Subcutaneous abdominal adipose tissue (tissue), 5 donors: ENCODE measurements around the gene ENTPD2.

Source experiments
- H3K27ac ChIP-seq: one replicate; pipeline ENCODE4 v1.7.0; 2013; ENCODE audit warnings: low read depth, mild to moderate bottlenecking, inconsistent platforms, low read length, moderate library complexity
- H3K27me3 ChIP-seq, 5 donors: one replicate each; pipeline ENCODE4 v1.7.0; 2013; ENCODE audit warnings: low read length in 5 of 5, inconsistent platforms in 1 of 5; ENCODE audit not compliant: control insufficient read depth in 5 of 5, insufficient read depth in 4 of 5
- H3K36me3 ChIP-seq, 5 donors: one replicate each; pipeline ENCODE4 v1.7.0; 2013; ENCODE audit warnings: low read length in 5 of 5; ENCODE audit not compliant: control insufficient read depth in 5 of 5, insufficient read depth in 5 of 5
- H3K4me1 ChIP-seq, 5 donors: one replicate each; pipeline ENCODE4 v1.7.0; 2013; ENCODE audit warnings: low read length in 5 of 5, mild to moderate bottlenecking in 3 of 5, moderate library complexity in 1 of 5; ENCODE audit not compliant: control insufficient read depth in 5 of 5, insufficient read depth in 5 of 5
- H3K4me3 ChIP-seq, 5 donors: one replicate each; pipeline ENCODE4 v1.7.0; 2013; ENCODE audit warnings: low read length in 5 of 5, low read depth in 1 of 5
- H3K9ac ChIP-seq, 5 donors: one replicate each; pipeline ENCODE4 v1.7.0; 2013; ENCODE audit warnings: low read length in 5 of 5, mild to moderate bottlenecking in 4 of 5, moderate library complexity in 3 of 5
- H3K9me3 ChIP-seq, 5 donors: one replicate each; pipeline ENCODE4 v1.7.0; 2013; ENCODE audit warnings: low read length in 5 of 5; ENCODE audit not compliant: control insufficient read depth in 5 of 5
- donor health status: healthy.
- donor health status: healthy.
- donor health status: healthy.
- donor health status: healthy.
- donor health status: healthy.

Gene ENTPD2

GRCh38 chr9:137022662-137023008 is 31.2 kb downstream of the ENTPD2 start:
- Histone ChIP-seq H3K9me3 (no peaks in the 10 kb centered on the region), H3K9ac (no peak overlapping the region), H3K4me3 (no peak overlapping the region), H3K36me3 (peaks cover 0 to 30% (median 13%) of the 10 kb centered on the region in 5 donors), H3K27me3 (no peaks in the 10 kb centered on the region), H3K27ac (no peak overlapping the region), H3K4me1 (peaks cover 4 to 49% (median 37%) of the 10 kb centered on the region in 5 donors)

- Histone ChIP-seq H3K27ac (no peak overlapping the region), H3K4me3 (no peak overlapping the region), H3K36me3 (peaks cover 0 to 35% (median 18%) of the 10 kb centered on the region in 5 donors), H3K9ac (no peak overlapping the region), H3K9me3 (no peaks in the 10 kb centered on the region), H3K27me3 (no peaks in the 10 kb centered on the region), H3K4me1 (peaks cover 2 to 44% (median 32%) of the 10 kb centered on the region in 5 donors)
Observed at GRCh38 chr9:137021979-137022661, 31.7 kb downstream of the ENTPD2 start.

GRCh38 chr9:137021568-137021978 is 32.3 kb downstream of the ENTPD2 start:
- no peaks in the 10 kb centered on the region for H3K27me3 ChIP-seq
- H3K27ac ChIP-seq = no peak overlapping the region
- no peak overlapping the region for H3K4me3 ChIP-seq
- H3K9ac ChIP-seq = no peak overlapping the region
- peaks cover 0 to 39% (median 27%) of the 10 kb centered on the region in 5 donors for H3K4me1 ChIP-seq
- H3K9me3 ChIP-seq = no peaks in the 10 kb centered on the region
- H3K36me3 ChIP-seq = peaks cover 0 to 40% (median 23%) of the 10 kb centered on the region in 5 donors

DNA sequence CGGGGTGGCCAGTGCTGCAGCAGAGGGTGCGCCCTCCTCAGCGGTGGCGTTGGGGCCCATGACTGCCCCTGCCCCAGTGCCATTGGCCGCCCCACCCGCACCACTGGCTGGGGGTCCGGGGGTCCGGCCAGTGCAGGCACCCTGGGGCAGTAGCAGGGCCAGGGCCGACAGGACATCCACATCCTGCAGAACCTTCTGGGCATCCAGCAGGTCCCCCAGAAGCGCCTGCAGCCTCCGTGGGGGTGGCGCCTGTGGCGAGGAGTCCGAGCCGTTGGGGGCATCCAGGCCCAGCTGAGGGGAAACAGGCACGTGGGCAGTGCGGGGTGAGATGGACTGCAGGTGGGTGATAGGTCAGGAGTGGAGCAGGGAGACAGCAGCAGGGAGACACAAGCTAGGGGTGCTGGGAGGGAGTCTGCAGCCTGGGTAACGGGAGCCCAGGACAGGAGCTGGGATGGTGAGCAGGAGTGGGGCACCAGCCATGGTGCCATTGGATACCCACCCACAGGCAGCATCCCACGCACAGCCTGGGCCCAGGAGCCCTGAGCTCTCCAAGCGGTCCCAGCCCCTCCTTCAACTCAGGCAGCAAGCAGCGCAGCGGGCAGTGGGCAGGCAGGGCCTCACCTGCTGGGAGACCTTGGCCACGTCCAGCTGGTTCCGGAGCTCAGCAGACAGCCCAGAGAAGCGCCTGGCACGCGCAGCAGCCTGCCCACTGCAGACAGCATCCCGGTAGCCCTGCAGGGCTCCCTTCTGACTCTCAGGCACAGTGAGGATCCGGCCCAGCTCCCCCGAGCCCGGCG is 32.9 kb downstream of the ENTPD2 start:
- peaks cover 0 to 33% (median 20%) of the 10 kb centered on the region in 5 donors for H3K4me1 ChIP-seq
- H3K27ac ChIP-seq = no peak overlapping the region
- H3K36me3 ChIP-seq = peaks cover 0 to 47% (median 28%) of the 10 kb centered on the region in 5 donors
- H3K4me3 ChIP-seq = no peak overlapping the region
- H3K9me3 ChIP-seq = no peaks in the 10 kb centered on the region
- no peak overlapping the region for H3K9ac ChIP-seq
- no peaks in the 10 kb centered on the region for H3K27me3 ChIP-seq

- Histone ChIP-seq H3K36me3 (peaks cover 0 to 55% (median 36%) of the 10 kb centered on the region in 5 donors), H3K4me3 (no peak overlapping the region), H3K4me1 (peaks cover 0 to 24% (median 12%) of the 10 kb centered on the region in 5 donors), H3K9ac (no peak overlapping the region), H3K27ac (no peak overlapping the region), H3K9me3 (no peaks in the 10 kb centered on the region), H3K27me3 (no peaks in the 10 kb centered on the region)
Observed at GRCh38 chr9:137019891-137020683, 33.8 kb downstream of the ENTPD2 start.

DNA sequence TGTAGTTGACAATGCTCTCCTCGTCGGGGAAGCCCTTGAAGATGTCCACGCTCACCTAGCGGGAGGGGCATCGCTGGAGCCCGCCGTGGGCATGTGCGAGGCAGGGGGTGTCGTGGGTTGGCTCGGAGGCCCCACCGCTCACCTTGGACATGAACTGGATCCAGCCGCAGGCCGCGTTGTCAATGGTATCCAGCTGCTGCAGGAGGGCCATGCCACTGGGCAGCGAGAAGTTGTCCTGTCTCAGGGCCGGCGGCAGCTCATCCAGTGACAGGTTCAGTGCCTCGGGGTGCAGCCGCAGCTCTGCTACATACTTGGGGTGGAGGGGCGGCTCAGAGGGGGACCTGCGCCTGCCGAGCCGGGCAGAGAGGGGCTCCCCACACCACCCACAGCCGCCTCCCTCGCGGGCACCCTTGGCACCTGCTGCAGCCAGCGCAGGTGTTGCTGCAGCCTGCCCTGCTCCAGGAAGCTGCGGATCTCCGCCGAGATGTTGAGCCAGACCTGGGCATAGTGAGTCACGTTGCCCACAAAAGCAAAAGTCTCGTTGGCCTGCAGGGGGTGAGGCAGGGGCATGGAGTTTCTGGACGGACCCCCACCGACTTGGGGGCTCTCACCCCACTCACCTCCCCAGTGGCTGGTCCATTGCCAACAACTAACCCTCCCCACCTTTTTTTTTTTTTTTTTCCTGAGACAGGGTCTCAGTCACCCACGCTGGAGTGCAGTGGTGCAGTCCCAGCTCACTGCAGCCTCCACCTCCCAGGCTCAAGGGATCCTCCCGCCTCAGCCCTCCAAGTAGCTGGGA is 34.9 kb downstream of the ENTPD2 start:
- H3K9ac ChIP-seq = no peak overlapping the region
- peaks cover 0 to 66% (median 46%) of the 10 kb centered on the region in 5 donors for H3K36me3 ChIP-seq
- peaks cover 0 to 16% (median 11%) of the 10 kb centered on the region in 5 donors for H3K4me1 ChIP-seq
- H3K27me3 ChIP-seq = no peaks in the 10 kb centered on the region
- H3K4me3 ChIP-seq = no peak overlapping the region
- no peaks in the 10 kb centered on the region for H3K9me3 ChIP-seq
- H3K27ac ChIP-seq = no peak overlapping the region

DNA sequence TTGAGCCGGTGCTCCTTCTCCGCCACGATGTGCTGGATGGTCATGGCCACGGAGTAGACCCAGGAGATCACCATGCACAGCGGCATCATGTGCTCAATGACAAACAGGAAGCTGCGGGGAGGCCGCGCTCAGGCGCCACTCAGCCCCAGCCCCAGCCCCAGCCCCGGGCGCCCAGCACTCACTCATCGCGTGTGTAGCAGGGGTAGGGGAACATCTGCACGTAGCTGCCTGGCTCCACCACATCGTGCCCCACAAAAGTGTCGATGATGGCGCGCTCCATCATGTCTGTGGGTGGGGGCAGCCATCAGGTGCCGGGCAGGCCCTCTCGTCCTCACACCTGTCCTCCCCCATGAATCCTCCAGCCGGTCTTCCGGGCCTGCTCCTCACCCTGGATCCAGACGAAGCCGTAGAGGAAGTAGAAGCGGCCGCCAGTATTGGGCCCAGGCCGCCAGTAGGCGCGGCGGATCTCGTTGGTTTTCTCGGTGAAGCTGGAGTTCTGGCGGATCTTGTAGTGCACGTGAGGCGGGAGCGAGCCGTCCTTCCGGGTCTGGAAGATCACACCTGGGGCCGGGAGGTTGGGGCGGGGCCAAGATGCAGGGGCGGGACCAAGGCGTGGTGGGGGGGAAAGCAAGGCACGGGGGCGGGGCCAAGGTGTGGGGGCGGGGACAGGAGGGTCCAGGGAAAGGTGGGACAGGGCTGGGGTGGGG is 35.9 kb downstream of the ENTPD2 start:
- peaks cover 0 to 74% (median 50%) of the 10 kb centered on the region in 5 donors for H3K36me3 ChIP-seq
- H3K4me3 ChIP-seq = no peak overlapping the region
- no peak overlapping the region for H3K9ac ChIP-seq
- peaks cover 0 to 6% (median 2%) of the 10 kb centered on the region in 5 donors for H3K4me1 ChIP-seq
- no peak overlapping the region for H3K27ac ChIP-seq
- no peaks in the 10 kb centered on the region for H3K27me3 ChIP-seq
- no peaks in the 10 kb centered on the region for H3K9me3 ChIP-seq

GRCh38 chr9:137017071-137017470 is 36.8 kb downstream of the ENTPD2 start:
- Histone ChIP-seq H3K27me3 (no peaks in the 10 kb centered on the region), H3K9me3 (no peaks in the 10 kb centered on the region), H3K4me1 (no peaks in the 10 kb centered on the region), H3K27ac (no peak overlapping the region), H3K4me3 (no peak overlapping the region), H3K36me3 (peaks cover 0 to 79% (median 59%) of the 10 kb centered on the region in 5 donors), H3K9ac (no peak overlapping the region)

DNA sequence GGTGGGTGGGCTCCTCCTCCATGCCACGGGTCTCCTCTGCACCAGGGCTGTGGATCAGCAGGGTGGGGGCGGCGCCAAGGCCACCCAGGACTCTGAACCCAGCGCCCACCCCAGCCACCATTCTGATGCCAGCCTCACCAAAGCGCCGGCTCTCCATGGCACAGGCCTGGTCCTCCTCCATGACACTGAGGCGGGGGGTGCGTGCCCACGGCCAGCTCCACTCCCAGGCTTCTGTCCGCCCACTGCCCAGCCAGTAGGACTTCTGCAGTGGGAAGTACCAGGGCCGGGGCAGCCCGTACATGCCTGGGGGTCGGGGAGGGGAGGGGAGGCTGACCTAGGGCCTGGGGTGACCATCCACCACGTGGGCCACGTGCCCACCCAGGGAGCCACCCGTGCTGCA is 37.4 kb downstream of the ENTPD2 start:
- Histone ChIP-seq H3K9me3 (no peaks in the 10 kb centered on the region), H3K36me3 (peaks cover 0 to 85% (median 64%) of the 10 kb centered on the region in 5 donors), H3K4me1 (no peaks in the 10 kb centered on the region), H3K27me3 (no peaks in the 10 kb centered on the region), H3K4me3 (no peak overlapping the region), H3K27ac (no peak overlapping the region), H3K9ac (no peak overlapping the region)
